Neutrophil (primary cell): ENCODE data around the gene SND1.

Experiments used
- H3K27ac ChIP-seq: fragments of 200-600 bp; sonication (generic); 2 replicates; pipeline ENCODE4 v1.5.1; 2016; ENCODE audit warnings: mild to moderate bottlenecking, moderate library complexity
- H3K27me3 ChIP-seq: fragments of 200-600 bp; sonication (generic); 2 replicates; pipeline ENCODE4 v1.6.0; 2016; ENCODE audit warnings: mild to moderate bottlenecking
- H3K36me3 ChIP-seq: fragments of 200-600 bp; sonication (generic); 2 replicates; pipeline ENCODE4 v1.5.1; 2017
- H3K4me1 ChIP-seq, 2 experiments: fragments of 200-600 bp in 1 of 2; sonication (generic) in 1 of 2; 1 replicate in 1 of 2; 2 replicates in 1 of 2; pipeline versions ENCODE4 v1.5.1 to v1.6.1; 2013 to 2016; ENCODE audit warnings: low read depth in 1 of 2, low read length in 1 of 2, mild to moderate bottlenecking in 1 of 2, moderate library complexity in 1 of 2; ENCODE audit not compliant: control insufficient read depth in 1 of 2, insufficient read depth in 1 of 2
- H3K4me3 ChIP-seq, 2 experiments: fragments of 200-600 bp in 1 of 2; sonication (generic) in 1 of 2; 1 replicate in 1 of 2; 2 replicates in 1 of 2; pipeline ENCODE4 v1.5.1; 2013 to 2016; ENCODE audit warnings: low read depth in 1 of 2, low read length in 1 of 2, mild to moderate bottlenecking in 1 of 2, moderate library complexity in 1 of 2
- H3K9me3 ChIP-seq: fragments of 200-600 bp; sonication (generic); 2 replicates; pipeline ENCODE4 v1.5.1; 2016
- TF ChIP-seq, protein P1 (sequence below): fragments of 200-600 bp; sonication (generic); IDR thresholded peaks from 2 replicates; pipeline ENCODE4 v1.5.1; 2016; ENCODE audit warnings: antibody characterized with exemption

SND1 gene

DNA sequence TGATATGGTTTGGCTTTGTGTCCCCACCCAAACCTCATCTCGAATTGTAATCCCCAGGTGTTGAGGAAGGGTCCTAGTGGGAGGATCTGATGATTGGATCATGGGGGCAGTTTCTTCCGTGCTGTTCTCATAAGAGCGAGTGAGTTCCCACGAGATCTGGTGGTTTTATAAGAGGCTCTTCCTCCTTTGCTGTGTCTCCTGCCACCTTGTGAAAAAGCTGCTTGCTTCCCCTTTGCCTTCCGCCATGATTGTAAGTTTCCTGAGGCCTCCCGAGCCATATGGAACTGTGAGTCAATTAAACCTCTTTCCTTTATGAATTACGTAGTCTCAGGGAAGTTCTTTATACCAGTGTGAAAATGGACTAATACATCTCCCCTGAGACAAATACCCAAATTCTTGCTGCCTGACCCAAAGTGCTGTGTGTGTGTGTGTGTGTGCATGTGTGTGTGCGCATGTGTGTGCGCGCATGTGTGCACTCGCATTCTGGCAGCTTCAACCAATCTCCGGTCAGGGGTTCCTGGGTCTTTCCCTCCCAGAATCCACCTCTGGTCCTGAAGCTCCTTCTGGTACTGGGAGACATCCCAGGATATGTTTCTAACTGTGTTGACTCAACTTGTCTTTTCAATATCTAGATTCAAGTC lies 477.4 kb downstream of the SND1 start:
- no peaks in the 10 kb centered on the region for H3K9me3 ChIP-seq
- peaks cover 12 to 13% of the 10 kb centered on the region in 2 experiments for H3K4me1 ChIP-seq
- H3K27me3 ChIP-seq, result peaks cover 16% of the 10 kb centered on the region
- peak overlapping the region; percentile 69 for H3K27ac ChIP-seq
- TF ChIP-seq, protein P1, sequence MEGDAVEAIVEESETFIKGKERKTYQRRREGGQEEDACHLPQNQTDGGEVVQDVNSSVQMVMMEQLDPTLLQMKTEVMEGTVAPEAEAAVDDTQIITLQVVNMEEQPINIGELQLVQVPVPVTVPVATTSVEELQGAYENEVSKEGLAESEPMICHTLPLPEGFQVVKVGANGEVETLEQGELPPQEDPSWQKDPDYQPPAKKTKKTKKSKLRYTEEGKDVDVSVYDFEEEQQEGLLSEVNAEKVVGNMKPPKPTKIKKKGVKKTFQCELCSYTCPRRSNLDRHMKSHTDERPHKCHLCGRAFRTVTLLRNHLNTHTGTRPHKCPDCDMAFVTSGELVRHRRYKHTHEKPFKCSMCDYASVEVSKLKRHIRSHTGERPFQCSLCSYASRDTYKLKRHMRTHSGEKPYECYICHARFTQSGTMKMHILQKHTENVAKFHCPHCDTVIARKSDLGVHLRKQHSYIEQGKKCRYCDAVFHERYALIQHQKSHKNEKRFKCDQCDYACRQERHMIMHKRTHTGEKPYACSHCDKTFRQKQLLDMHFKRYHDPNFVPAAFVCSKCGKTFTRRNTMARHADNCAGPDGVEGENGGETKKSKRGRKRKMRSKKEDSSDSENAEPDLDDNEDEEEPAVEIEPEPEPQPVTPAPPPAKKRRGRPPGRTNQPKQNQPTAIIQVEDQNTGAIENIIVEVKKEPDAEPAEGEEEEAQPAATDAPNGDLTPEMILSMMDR, result no peak
- H3K4me3 ChIP-seq, result peak overlapping the region in 1 of 2 experiments; percentile 22
- H3K36me3 ChIP-seq, result no peaks in the 10 kb centered on the region

DNA sequence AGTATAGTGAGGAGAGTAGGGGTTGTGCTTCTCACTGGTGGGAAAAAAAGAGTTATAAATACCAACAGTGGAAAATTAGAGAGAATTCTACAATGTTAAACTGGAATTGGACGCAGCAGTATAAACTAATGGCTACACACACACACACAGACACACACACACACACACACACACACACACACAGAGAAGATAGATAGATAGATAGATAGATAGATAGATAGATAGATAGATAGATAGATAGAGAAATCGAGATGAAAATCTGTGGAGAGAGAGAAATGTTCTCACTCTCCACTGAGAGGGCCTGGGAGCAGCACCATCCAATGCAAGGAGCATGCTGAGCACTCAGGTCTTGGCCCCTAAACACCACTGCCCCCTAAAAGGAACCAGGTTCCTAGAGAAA lies 479.1 kb downstream of the SND1 start:
- Histone ChIP-seq H3K4me3 (no peak overlapping the region), H3K27me3 (peaks cover 31% of the 10 kb centered on the region), H3K4me1 (peaks cover 25 to 29% of the 10 kb centered on the region in 2 experiments), H3K36me3 (no peaks in the 10 kb centered on the region), H3K9me3 (no peaks in the 10 kb centered on the region), H3K27ac (no peak overlapping the region)
- TF ChIP-seq, protein P1, result no peak

DNA sequence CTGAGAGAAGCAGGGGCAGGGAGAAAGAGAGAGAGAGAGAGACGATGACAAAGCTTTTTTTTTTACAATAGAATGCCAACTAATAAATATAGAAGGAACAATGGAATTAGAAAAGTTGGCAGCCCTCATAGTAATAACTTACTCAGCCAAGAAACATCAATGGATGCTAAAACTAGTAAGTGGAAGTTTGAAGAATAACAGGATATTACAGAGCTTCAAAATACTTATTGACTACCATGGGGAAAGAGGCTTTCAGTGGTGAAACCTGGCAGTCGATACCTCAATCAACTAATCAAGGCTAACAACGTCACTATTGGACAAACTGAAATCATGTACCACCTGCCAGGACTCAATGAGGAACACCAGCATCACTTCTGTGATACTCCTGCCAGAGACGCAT lies 479.7 kb downstream of the SND1 start:
- Histone ChIP-seq H3K27me3 (peaks cover 38% of the 10 kb centered on the region), H3K36me3 (no peaks in the 10 kb centered on the region), H3K4me1 (peaks cover 28 to 32% of the 10 kb centered on the region in 2 experiments), H3K9me3 (no peaks in the 10 kb centered on the region), H3K4me3 (no peak overlapping the region), H3K27ac (no peak overlapping the region)
- TF ChIP-seq, protein P1, result no peak

DNA sequence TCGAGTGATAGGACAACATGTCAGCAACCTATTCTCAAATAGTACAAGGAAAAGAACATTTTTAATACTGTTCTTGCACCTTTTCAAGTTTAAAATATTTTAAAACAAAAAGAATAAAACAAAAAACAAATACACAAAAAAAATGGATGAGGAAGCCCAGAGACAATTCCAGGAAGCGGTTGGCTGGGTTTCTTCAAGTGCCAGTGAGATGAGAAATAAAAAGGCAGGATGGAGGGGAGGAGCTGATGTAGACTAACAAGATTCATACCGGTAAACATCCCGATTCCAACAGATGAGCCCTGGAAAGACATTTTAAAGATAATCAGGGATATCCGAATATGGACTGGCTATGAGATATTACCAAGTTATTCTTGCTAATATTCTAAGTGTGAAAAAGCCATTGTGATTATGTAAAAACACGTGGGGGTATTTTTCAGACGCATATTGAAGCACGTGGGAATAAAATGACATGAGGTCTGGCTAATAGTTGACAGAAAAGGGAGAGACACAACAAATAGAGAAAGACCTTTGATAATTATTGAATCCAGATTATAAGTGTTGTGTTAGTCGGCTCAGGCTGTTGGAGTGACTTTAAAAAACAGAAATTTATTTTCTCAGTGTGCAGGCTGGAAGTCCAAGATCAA lies 480.6 kb downstream of the SND1 start:
- Histone ChIP-seq H3K4me1 (peaks cover 28 to 32% of the 10 kb centered on the region in 2 experiments), H3K9me3 (no peaks in the 10 kb centered on the region), H3K4me3 (no peak overlapping the region), H3K27me3 (peaks cover 46% of the 10 kb centered on the region), H3K27ac (no peak overlapping the region), H3K36me3 (no peaks in the 10 kb centered on the region)
- TF ChIP-seq, protein P1, result no peak

DNA sequence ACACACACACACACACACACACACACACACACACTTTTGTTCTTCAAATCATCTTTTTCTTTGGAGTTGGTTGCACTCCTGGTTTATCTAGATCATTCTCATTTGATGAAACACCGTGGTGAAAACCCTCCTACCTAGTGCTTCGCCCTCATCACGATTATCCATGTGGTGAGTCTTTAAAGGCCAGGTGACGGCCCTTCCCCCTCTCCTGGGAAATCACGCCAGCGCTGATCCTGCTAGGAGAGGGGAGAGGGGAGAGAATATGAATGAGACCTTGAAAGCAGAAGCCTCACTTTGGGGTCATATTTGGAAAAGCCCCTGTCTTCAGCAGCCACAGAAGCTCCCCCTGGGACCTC lies 483.1 kb downstream of the SND1 start:
- TF ChIP-seq, protein P1, result no peak
- Histone ChIP-seq H3K9me3 (no peaks in the 10 kb centered on the region), H3K27ac (no peak overlapping the region), H3K4me3 (peak overlapping the region; percentile 73 to 79), H3K36me3 (no peaks in the 10 kb centered on the region), H3K27me3 (peaks cover 72% of the 10 kb centered on the region), H3K4me1 (peaks cover 19 to 23% of the 10 kb centered on the region in 2 experiments)
